Measurements from ENCODE around the gene XRCC4. TPM values are rescaled to one million over a fixed set of nuclear protein-coding genes. Genes with fewer than 3 reads are reported as not detected.

Gene XRCC4
- total and polyA plus RNA-seq, 11 donors = 3.3 to 50.5 (median 8.0) TPM

- TF ChIP-seq CTCF (IDR thresholded peaks at IDR 0.05) (no peak), POLR2A (IDR thresholded peaks at IDR 0.05) (no peak)
- peak in 1 of 4 donors; percentile 56 for ATAC-seq
These were observed 28.5 kb upstream of the XRCC4 start for GRCh38 chr5:83048811-83049210.

GRCh38 chr5:83049370-83049885 lies 27.9 kb upstream of the XRCC4 start:
- Histone ChIP-seq H3K4me1 (peaks cover 0 to 12% (median 0%) of the 10 kb centered on the region in 12 donors), H3K27ac (peak overlapping the region in 1 of 12 donors; percentile 16), H3K4me3 (no peak overlapping the region), H3K27me3 (no peaks in the 10 kb centered on the region), H3K9me3 (no peaks in the 10 kb centered on the region), H3K36me3 (peaks cover 0 to 36% (median 12%) of the 10 kb centered on the region in 9 donors)
- DNase-seq (no peak), ATAC-seq (peak in 2 of 4 donors; percentile 34 to 56)
- TF ChIP-seq POLR2A (IDR thresholded peaks at IDR 0.05) = no peak
- no peak for TF ChIP-seq CTCF (IDR thresholded peaks at IDR 0.05)
- intact Hi-C loops (cut with DNase I) = no loop called here
- WGBS, 4 donors = 72 to 80% (median 76%) methylated on average over 3 of the region's 3 CpGs

More at GRCh38 chr5:83048811-83049210, 28.5 kb upstream of the XRCC4 start:
- Histone ChIP-seq H3K27me3 (no peaks in the 10 kb centered on the region), H3K4me3 (no peak overlapping the region), H3K4me1 (peaks cover 0 to 12% (median 0%) of the 10 kb centered on the region in 12 donors), H3K27ac (no peak overlapping the region), H3K9me3 (no peaks in the 10 kb centered on the region), H3K36me3 (peaks cover 0 to 34% (median 12%) of the 10 kb centered on the region in 9 donors)
- 85 to 91% (median 89%) methylated on average over 2 of the region's 2 CpGs for WGBS, 4 donors
- no peak for DNase-seq
- intact Hi-C loops (cut with DNase I) = no loop called here

GRCh38 chr5:83050723-83051340 lies 26.5 kb upstream of the XRCC4 start:
- intact Hi-C loops (cut with DNase I) = no loop called here
- Histone ChIP-seq H3K36me3 (peaks cover 0 to 44% (median 18%) of the 10 kb centered on the region in 9 donors), H3K27me3 (no peaks in the 10 kb centered on the region), H3K4me3 (no peak overlapping the region), H3K4me1 (peaks cover 0 to 18% (median 0%) of the 10 kb centered on the region in 12 donors), H3K9me3 (no peaks in the 10 kb centered on the region), H3K27ac (no peak overlapping the region)
- DNase-seq = no peak
- WGBS, 4 donors = 80 to 92% (median 89%) methylated on average over 4 of the region's 4 CpGs
- TF ChIP-seq POLR2A (IDR thresholded peaks at IDR 0.05) (no peak), CTCF (IDR thresholded peaks at IDR 0.05) (no peak)
- ATAC-seq = no peak

- intact Hi-C loops (cut with DNase I) = no loop called here
- no peak for DNase-seq
- no peak for ATAC-seq
- H3K4me3 ChIP-seq = no peak overlapping the region
- H3K27me3 ChIP-seq = no peaks in the 10 kb centered on the region
- H3K27ac ChIP-seq = no peak overlapping the region
- H3K4me1 ChIP-seq = peaks cover 0 to 48% (median 0%) of the 10 kb centered on the region in 12 donors
- WGBS, 4 donors = 80 to 93% (median 83%) methylated on average over 2 of the region's 2 CpGs
- no peak for TF ChIP-seq POLR2A (IDR thresholded peaks at IDR 0.05)
- TF ChIP-seq CTCF (IDR thresholded peaks at IDR 0.05) = no peak
- peaks cover 0 to 55% (median 34%) of the 10 kb centered on the region in 9 donors for H3K36me3 ChIP-seq
- H3K9me3 ChIP-seq = no peaks in the 10 kb centered on the region
These were observed 22.2 kb upstream of the XRCC4 start for GRCh38 chr5:83055166-83055565.

All from heart left ventricle (tissue), 16 donors.